ENCODE data around the gene EFNB1. TPM values are rescaled to one million over a fixed set of nuclear protein-coding genes. Genes with fewer than 3 reads are reported as not detected.

Gene EFNB1
- total RNA-seq, 1 experiment from 2014 or later, result 78.1 TPM

GRCh38 chrX:68822641-68823410 lies 6.0 kb upstream of the EFNB1 start:
- BruUV-seq (replicated peaks), result no TSS peak
- peak; percentile 78 for DNase-seq (ENCODE audit: low spot score)
- no peak overlapping the region for H3K4me3 ChIP-seq (ENCODE audit: low read depth, low read length, poor library complexity, severe bottlenecking)
- ChIA-PET CTCF (interaction anchor here (1.2 kb wide), 1 partner anchor 565 kb away, joined by 8 read pairs; no protein-coding TSS in a partner anchor), POLR2A (ENCODE audit: low non-redundant PET) (no interaction called here)
- H3K9me3 ChIP-seq (ENCODE audit: low read depth, low read length, poor library complexity, severe bottlenecking), result no peaks in the 10 kb centered on the region
- intact Hi-C loops (cut with micrococcal nuclease; ENCODE audit: unreplicated experiment), result no loop called here
- no peak overlapping the region for H3K27ac ChIP-seq (ENCODE audit: low read depth, low read length, poor library complexity, severe bottlenecking)
- no peaks in the 10 kb centered on the region for H3K36me3 ChIP-seq (ENCODE audit: insufficient read depth, low read length, poor library complexity, severe bottlenecking)
- no peaks in the 10 kb centered on the region for H3K27me3 ChIP-seq (replicated peaks; ENCODE audit: insufficient read depth, low read depth, low read length, poor library complexity)
- H3K4me1 ChIP-seq (ENCODE audit: insufficient read depth, low read length, poor library complexity, severe bottlenecking), result peaks cover 7% of the 10 kb centered on the region
- TF ChIP-seq EZH2 (IDR thresholded peaks at IDR 0.05; ENCODE audit: borderline replicate concordance, low read depth, low read length, poor library complexity, severe bottlenecking), result no peak
- TF ChIP-seq CTCF (conservative IDR thresholded peaks at IDR 0.05; ENCODE audit: low read depth, low read length), result peak; percentile 66

- Histone ChIP-seq H3K27ac (ENCODE audit: low read depth, low read length, poor library complexity, severe bottlenecking) (no peak overlapping the region), H3K4me1 (ENCODE audit: insufficient read depth, low read length, poor library complexity, severe bottlenecking) (peaks cover 7% of the 10 kb centered on the region), H3K36me3 (ENCODE audit: insufficient read depth, low read length, poor library complexity, severe bottlenecking) (no peaks in the 10 kb centered on the region), H3K4me3 (ENCODE audit: low read depth, low read length, poor library complexity, severe bottlenecking) (no peak overlapping the region), H3K27me3 (replicated peaks; ENCODE audit: insufficient read depth, low read depth, low read length, poor library complexity) (no peaks in the 10 kb centered on the region), H3K9me3 (ENCODE audit: low read depth, low read length, poor library complexity, severe bottlenecking) (no peaks in the 10 kb centered on the region)
- intact Hi-C loops (cut with micrococcal nuclease; ENCODE audit: unreplicated experiment), result no loop called here
- no TSS peak for BruUV-seq (replicated peaks)
- no peak for DNase-seq (ENCODE audit: low spot score)
- ChIA-PET CTCF (no interaction called here), POLR2A (ENCODE audit: low non-redundant PET) (no interaction called here)
- TF ChIP-seq CTCF (conservative IDR thresholded peaks at IDR 0.05; ENCODE audit: low read depth, low read length) (no peak), EZH2 (IDR thresholded peaks at IDR 0.05; ENCODE audit: borderline replicate concordance, low read depth, low read length, poor library complexity, severe bottlenecking) (no peak)
Observed at GRCh38 chrX:68823413-68824151, 5.2 kb upstream of the EFNB1 start.

GRCh38 chrX:68824152-68824433 lies 4.7 kb upstream of the EFNB1 start:
- H3K4me3 ChIP-seq (ENCODE audit: low read depth, low read length, poor library complexity, severe bottlenecking), result no peak overlapping the region
- no TSS peak for BruUV-seq (replicated peaks)
- H3K4me1 ChIP-seq (ENCODE audit: insufficient read depth, low read length, poor library complexity, severe bottlenecking), result peaks cover 7% of the 10 kb centered on the region
- intact Hi-C loops (cut with micrococcal nuclease; ENCODE audit: unreplicated experiment), result no loop called here
- H3K27ac ChIP-seq (ENCODE audit: low read depth, low read length, poor library complexity, severe bottlenecking), result no peak overlapping the region
- DNase-seq (ENCODE audit: low spot score), result no peak
- TF ChIP-seq EZH2 (IDR thresholded peaks at IDR 0.05; ENCODE audit: borderline replicate concordance, low read depth, low read length, poor library complexity, severe bottlenecking), result no peak
- no peak for TF ChIP-seq CTCF (conservative IDR thresholded peaks at IDR 0.05; ENCODE audit: low read depth, low read length)
- ChIA-PET CTCF (no interaction called here), POLR2A (ENCODE audit: low non-redundant PET) (no interaction called here)
- no peaks in the 10 kb centered on the region for H3K27me3 ChIP-seq (replicated peaks; ENCODE audit: insufficient read depth, low read depth, low read length, poor library complexity)
- no peaks in the 10 kb centered on the region for H3K36me3 ChIP-seq (ENCODE audit: insufficient read depth, low read length, poor library complexity, severe bottlenecking)
- no peaks in the 10 kb centered on the region for H3K9me3 ChIP-seq (ENCODE audit: low read depth, low read length, poor library complexity, severe bottlenecking)

Measured in A673 (cell line).